Urinary bladder (tissue), 4 donors: Measurements from ENCODE around the gene FAM20A. TPM values are rescaled to one million over a fixed set of nuclear protein-coding genes. Genes with fewer than 3 reads are reported as not detected.
A peak's percentile ranks its signal among the peaks of the same experiment; 100 is the strongest.
"Not testable (repeated sequence)": the region's sequence is repeated elsewhere in the genome, so short reads cannot be mapped to it uniquely, and the experiment has no call there.

ENCODE experiments used
- DNase-seq: peaks from one replicate; pipeline ENCODE4 v3.0.0-alpha.2; 2015; ENCODE audit errors: extremely low spot score
- H3K27ac ChIP-seq: one replicate; pipeline ENCODE4 v1.5.1; 2013; ENCODE audit warnings: low read depth, mild to moderate bottlenecking, moderate library complexity
- H3K36me3 ChIP-seq: one replicate; pipeline ENCODE4 v1.6.1; 2013; ENCODE audit warnings: mild to moderate bottlenecking, moderate library complexity; ENCODE audit not compliant: insufficient read depth
- H3K4me1 ChIP-seq: one replicate; pipeline ENCODE4 v1.6.1; 2013; ENCODE audit warnings: mild to moderate bottlenecking, moderate library complexity; ENCODE audit not compliant: insufficient read depth
- H3K4me3 ChIP-seq: one replicate; pipeline ENCODE4 v1.5.1; 2013; ENCODE audit warnings: low read depth, low read length
- whole genome bisulfite sequencing: extraction: QIAGEN DNeasy Blood & Tissue Kit; methylation state at CpG from one replicate; pipeline ENCODE4 v1.1.7; 2013; 5-methylcytosine and 5-hydroxymethylcytosine counted together
- polyA plus RNA-seq: library from polyadenylated mRNA; stranded (reverse); fragments of 200-250 nt; gene quantifications from one replicate; pipeline ENCODE4 v1.2.3, GENCODE V29; 2013
- total RNA-seq: library from RNA; depleted of rRNA; stranded (reverse); fragments of >200 nt; gene quantifications from one replicate; pipeline ENCODE4 v1.2.3, GENCODE V29; 2014
- donor health status: healthy with polysubstance abuse.
- donor health status: healthy.

FAM20A gene
- total and polyA plus RNA-seq, 2 donors: 5.4 to 6.1 TPM

GRCh38 chr17:68526548-68526947 lies 74.6 kb downstream of the FAM20A start:
- peaks cover 3% of the 10 kb centered on the region for H3K36me3 ChIP-seq
- H3K4me3 ChIP-seq: no peak overlapping the region
- DNase-seq: no peak
- 78% methylated on average over 3 of the region's 3 CpGs for WGBS
- no peak overlapping the region for H3K27ac ChIP-seq
- H3K4me1 ChIP-seq: no peaks in the 10 kb centered on the region

- no peak overlapping the region for H3K4me3 ChIP-seq
- H3K27ac ChIP-seq: no peak overlapping the region
- H3K36me3 ChIP-seq: no peaks in the 10 kb centered on the region
- no peaks in the 10 kb centered on the region for H3K4me1 ChIP-seq
- no peak for DNase-seq
These were observed 78.9 kb downstream of the FAM20A start for GRCh38 chr17:68522266-68522665.

- Histone ChIP-seq H3K27ac (no peak overlapping the region), H3K36me3 (no peaks in the 10 kb centered on the region), H3K4me3 (no peak overlapping the region), H3K4me1 (no peaks in the 10 kb centered on the region)
- WGBS: 84% methylated on average over 1 of the region's 1 CpG
- no peak for DNase-seq
These were observed 81.3 kb downstream of the FAM20A start for GRCh38 chr17:68519911-68520310.

DNA sequence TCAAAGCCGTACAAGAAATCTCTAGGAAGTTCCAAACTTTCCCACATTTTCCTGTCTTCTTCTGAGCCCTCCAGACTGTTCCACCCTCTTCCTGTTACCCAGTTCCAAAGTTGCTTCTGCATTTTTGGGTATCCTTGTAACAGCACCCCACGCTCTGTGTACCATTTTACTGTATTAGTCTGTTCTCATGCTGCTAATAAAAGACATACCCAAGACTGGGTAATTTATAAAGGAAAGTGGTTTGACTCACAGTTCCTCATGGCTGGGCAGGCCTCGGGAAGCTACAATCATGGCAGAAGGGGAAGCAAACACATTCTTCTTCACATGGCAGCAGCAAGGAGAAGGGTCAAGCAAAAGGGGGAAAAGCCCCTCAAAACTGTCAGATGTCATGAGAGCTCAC lies 82.1 kb downstream of the FAM20A start:
- not testable (repeated sequence) for H3K36me3 ChIP-seq, H3K27ac ChIP-seq, DNase-seq, H3K4me1 ChIP-seq, H3K4me3 ChIP-seq
- 86% methylated on average over 3 of the region's 3 CpGs for WGBS

GRCh38 chr17:68518063-68518815 lies 82.9 kb downstream of the FAM20A start:
- H3K27ac ChIP-seq: no peak overlapping the region
- no peak for DNase-seq
- H3K4me3 ChIP-seq: no peak overlapping the region
- H3K4me1 ChIP-seq: no peaks in the 10 kb centered on the region
- 96% methylated on average over 9 of the region's 9 CpGs for WGBS
- no peaks in the 10 kb centered on the region for H3K36me3 ChIP-seq

GRCh38 chr17:68517605-68518004 lies 83.6 kb downstream of the FAM20A start:
- not testable (repeated sequence) for DNase-seq, H3K4me1 ChIP-seq, H3K36me3 ChIP-seq, H3K27ac ChIP-seq, H3K4me3 ChIP-seq
- WGBS: 94% methylated on average over 3 of the region's 3 CpGs

DNA sequence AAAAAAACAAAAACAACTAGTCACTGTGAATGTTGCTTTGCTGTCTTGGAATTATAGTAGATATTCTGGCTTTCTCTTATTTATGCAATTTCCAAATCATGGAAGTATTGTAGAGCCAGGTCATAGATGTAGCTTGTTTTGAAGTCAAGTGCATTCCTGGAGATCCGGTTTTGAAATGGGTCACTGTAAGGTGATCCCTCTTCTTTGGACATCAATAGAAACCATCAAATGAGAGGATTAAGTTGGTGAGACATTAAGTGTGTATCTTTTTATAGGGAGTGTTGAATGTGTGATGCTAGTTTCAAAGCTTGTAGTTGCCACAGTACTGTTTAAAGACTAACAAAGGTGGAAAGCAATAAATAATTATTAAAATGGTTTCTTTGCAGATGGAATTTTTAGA lies 84.4 kb downstream of the FAM20A start:
- no peak overlapping the region for H3K27ac ChIP-seq
- 87% methylated on average over 1 of the region's 1 CpG for WGBS
- no peaks in the 10 kb centered on the region for H3K36me3 ChIP-seq
- DNase-seq: no peak
- no peak overlapping the region for H3K4me3 ChIP-seq
- no peaks in the 10 kb centered on the region for H3K4me1 ChIP-seq

GRCh38 chr17:68514831-68515635 lies 86.1 kb downstream of the FAM20A start:
- H3K4me3 ChIP-seq: no peak overlapping the region
- H3K4me1 ChIP-seq: no peaks in the 10 kb centered on the region
- 44% methylated on average over 15 of the region's 15 CpGs for WGBS
- DNase-seq: no peak
- H3K27ac ChIP-seq: no peak overlapping the region
- H3K36me3 ChIP-seq: no peaks in the 10 kb centered on the region

- Histone ChIP-seq H3K4me3 (peak overlapping the region; percentile 84), H3K36me3 (no peaks in the 10 kb centered on the region), H3K27ac (no peak overlapping the region), H3K4me1 (no peaks in the 10 kb centered on the region)
- no peak for DNase-seq
- 15% methylated on average over 3 of the region's 3 CpGs for WGBS
These were observed 87.2 kb downstream of the FAM20A start for GRCh38 chr17:68513932-68514331.

- Histone ChIP-seq H3K36me3 (no peaks in the 10 kb centered on the region), H3K27ac (peak overlapping the region; percentile 99), H3K4me3 (peak overlapping the region; percentile 84), H3K4me1 (no peaks in the 10 kb centered on the region)
- under 1% methylated on average over 20 of the region's 20 CpGs for WGBS
- no peak for DNase-seq
These were observed 88.2 kb downstream of the FAM20A start for GRCh38 chr17:68512960-68513474.

GRCh38 chr17:68512247-68512959 lies 88.8 kb downstream of the FAM20A start, which contains the start of gene PRKAR1A:
Gene PRKAR1A (plus strand): TSS chr17:68512430. CDS start chr17:68515400, 2,970 bp downstream.
- Histone ChIP-seq H3K4me3 (peak within 1 kb of the TSS; percentile 84), H3K27ac (peak within 1 kb of the TSS; percentile 99), H3K36me3 (no peaks in the 10 kb centered on the region), H3K4me1 (no peaks in the 10 kb centered on the region)
- peak; percentile 95 for DNase-seq
- under 1% methylated on average over 81 of the region's 81 CpGs for WGBS

GRCh38 chr17:68511671-68512246 lies 89.4 kb downstream of the FAM20A start:
- H3K4me3 ChIP-seq: peak overlapping the region; percentile 84
- no peaks in the 10 kb centered on the region for H3K36me3 ChIP-seq
- WGBS: under 1% methylated on average over 49 of the region's 49 CpGs
- DNase-seq: peak; percentile 85
- H3K4me1 ChIP-seq: no peaks in the 10 kb centered on the region
- H3K27ac ChIP-seq: peak overlapping the region; percentile 99

DNA sequence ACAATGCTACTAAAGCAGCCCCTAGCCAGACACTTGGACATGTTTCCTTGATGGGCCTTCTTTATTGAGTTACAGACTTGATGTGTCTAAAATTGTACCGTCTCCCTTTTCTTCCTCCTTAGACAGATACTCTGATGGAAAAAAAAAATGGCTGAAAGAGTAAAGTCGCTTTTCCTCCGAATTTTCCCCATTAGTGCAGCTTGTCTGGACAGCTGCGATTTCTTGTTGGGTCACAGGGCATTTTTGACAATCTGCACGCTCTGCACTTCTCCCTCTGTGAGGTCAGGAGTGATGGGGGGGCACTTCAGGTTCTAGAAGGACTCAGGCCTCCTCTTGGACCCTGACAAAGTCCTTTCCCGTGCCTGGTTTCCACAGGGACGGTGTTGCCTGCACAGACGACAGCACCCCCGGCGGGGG lies 89.9 kb downstream of the FAM20A start:
- no peaks in the 10 kb centered on the region for H3K4me1 ChIP-seq
- DNase-seq: no peak
- WGBS: 5% methylated on average over 10 of the region's 10 CpGs
- no peaks in the 10 kb centered on the region for H3K36me3 ChIP-seq
- H3K4me3 ChIP-seq: peak overlapping the region; percentile 84
- peak overlapping the region; percentile 99 for H3K27ac ChIP-seq
